Measurements from ENCODE around the gene ULK4. TPM values are rescaled to one million over a fixed set of nuclear protein-coding genes. Genes with fewer than 3 reads are reported as not detected.

The ULK4 gene
- total and polyA plus RNA-seq, 2 of the 4 experiments (the other 2 are of a cell fraction), result 2.7 to 5.0 TPM

DNA sequence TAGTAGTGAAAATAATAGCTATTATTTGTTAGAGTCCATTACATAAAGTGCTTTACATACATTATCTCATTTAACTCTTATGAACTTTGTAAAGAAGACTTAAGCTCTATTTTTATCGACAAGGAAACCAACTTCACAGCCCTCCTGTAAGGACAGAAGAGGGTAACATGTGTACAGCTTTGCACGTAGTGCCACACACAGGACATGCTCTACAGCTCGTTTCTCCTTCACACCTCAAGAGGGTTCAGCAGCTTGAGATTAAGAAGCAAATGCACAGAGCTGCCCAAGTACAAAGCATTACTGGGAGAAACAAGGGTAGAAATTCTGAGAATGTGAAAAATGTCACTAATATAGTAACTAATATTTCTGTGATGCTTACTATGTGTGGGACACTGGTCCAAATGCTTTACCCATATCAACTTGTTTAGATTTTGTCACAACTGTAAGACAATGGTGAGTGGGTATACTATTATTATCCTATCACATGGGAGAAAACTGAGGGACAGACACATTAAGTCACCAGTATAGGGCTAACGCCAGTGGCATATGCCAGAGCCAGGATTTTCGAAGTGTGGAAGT, 434.8 kb downstream of the ULK4 start:
- Histone ChIP-seq H3K56ac (ENCODE audit: extremely low read depth, insufficient read depth, low read length) (no peak overlapping the region), H2AK5ac (ENCODE audit: low read depth, low read length) (no peak overlapping the region), H2AK9ac (replicated peaks; ENCODE audit: low read depth, low read length, poor library complexity) (no peak overlapping the region), H2BK120ac (ENCODE audit: low read depth, low read length) (no peak overlapping the region), H3K9me3 (ENCODE audit: control insufficient read depth, insufficient read depth, low read length) (no peaks in the 10 kb centered on the region), H3K14ac (replicated peaks; ENCODE audit: low read depth, low read length) (no peak overlapping the region), H3K4me3 (ENCODE audit: insufficient read depth, low read depth, low read length) (no peak overlapping the region), H2BK5ac (ENCODE audit: low read depth, low read length, poor library complexity, severe bottlenecking) (no peak overlapping the region), H4K8ac (ENCODE audit: low read depth in 2 of 2, low read length in 2 of 2) (no peak overlapping the region), H3K9ac (ENCODE audit: low read depth, low read length) (no peak overlapping the region), H3K9me1 (ENCODE audit: insufficient read depth, low read length) (no peaks in the 10 kb centered on the region), H3K23ac (ENCODE audit: low read depth, low read length) (no peak overlapping the region), H3K4me1 (ENCODE audit: control insufficient read depth, insufficient read depth, low read length) (no peaks in the 10 kb centered on the region), H3K4ac (ENCODE audit: low read depth, low read length) (no peak overlapping the region), H3K36me3 (ENCODE audit: control insufficient read depth, insufficient read depth, low read length) (no peaks in the 10 kb centered on the region), H3K4me2 (ENCODE audit: low read depth, low read length) (no peak overlapping the region), H4K91ac (ENCODE audit: insufficient read depth, low read depth, low read length) (no peak overlapping the region), H3K27ac (ENCODE audit: insufficient read depth, low read length) (no peak overlapping the region), H3K18ac (ENCODE audit: low read depth, low read length) (no peak overlapping the region), H4K5ac (ENCODE audit: low read depth, low read length) (no peak overlapping the region), H4K20me1 (ENCODE audit: insufficient read depth, low read length) (no peaks in the 10 kb centered on the region), H2BK15ac (ENCODE audit: low read depth, low read length) (no peak overlapping the region), H3K27me3 (ENCODE audit: control insufficient read depth, insufficient read depth, low read length) (no peaks in the 10 kb centered on the region), H2BK20ac (ENCODE audit: low read depth, low read length) (no peak overlapping the region), H2AFZ (replicated peaks; ENCODE audit: low read length, poor library complexity) (no peak overlapping the region), H3K79me1 (ENCODE audit: low read depth in 1 of 2, low read length in 2 of 2) (no peaks in the 10 kb centered on the region)
- ATAC-seq (ENCODE audit: low read depth) (no peak), DNase-seq (no peak)
- ChIA-PET CTCF (no interaction called here), POLR2A (ENCODE audit: unreplicated experiment) (interaction anchor here (0.5 kb wide), 1 partner anchor 58 kb away, joined by 4 read pairs; no protein-coding TSS in a partner anchor)
- BruUV-seq (replicated peaks), result no TSS peak
- in situ Hi-C loops (cut with MboI; ENCODE audit: low sequenced_read_pairs) (no loop called here), intact Hi-C loops (cut with micrococcal nuclease) (no loop called here), dilution Hi-C loops (cut with HindIII; ENCODE audit: low sequenced_read_pairs, unreplicated experiment) (no loop called here)
- no CpG with 5 or more reads among the region's 5 CpGs for WGBS, 2 experiments (ENCODE audit: extremely low coverage in 2 of 2, insufficient read length in 1 of 2)
- TF ChIP-seq CHD1 (IDR thresholded peaks at IDR 0.05; ENCODE audit: low read depth, low read length) (no peak), CEBPB (IDR thresholded peaks at IDR 0.05; ENCODE audit: low read depth, low read length) (no peak), RCOR1 (IDR thresholded peaks at IDR 0.05; ENCODE audit: insufficient replicate concordance, low read length) (no peak), FOS (IDR thresholded peaks at IDR 0.05; ENCODE audit: low read depth, low read length) (no peak)
